NCI-H2029 treated with DMSO at 0.1 percent for 48 hours (cell line): Measurements from ENCODE around the gene EIF5A.

Experiments
- DNase-seq: peaks from one replicate; lab custom pipeline; 2025; lab: John Stamatoyannopoulos, UW

Gene EIF5A

GRCh38 chr17:7313088-7313889, 5.9 kb downstream of the EIF5A start:
- DNase-seq: no peak

- no peak for DNase-seq
These were observed 6.7 kb downstream of the EIF5A start for GRCh38 chr17:7313890-7314718.

- DNase-seq: peak; percentile 23
These were observed 7.5 kb downstream of the EIF5A start, which contains the start of gene GPS2 for GRCh38 chr17:7314719-7315569. GPS2 (minus strand) TSS chr17:7315360; CDS start chr17:7315052, 308 bp downstream.

- no peak for DNase-seq
These were observed 8.3 kb downstream of the EIF5A start for GRCh38 chr17:7315570-7316235.

- DNase-seq: no peak
These were observed 9.9 kb downstream of the EIF5A start for GRCh38 chr17:7317161-7317803.

GRCh38 chr17:7318121-7318860, 10.9 kb downstream of the EIF5A start:
- no peak for DNase-seq

- DNase-seq: no peak
These were observed 14.0 kb downstream of the EIF5A start for GRCh38 chr17:7321466-7321865.

- no peak for DNase-seq
These were observed 15.2 kb downstream of the EIF5A start for GRCh38 chr17:7322520-7323194.

- no peak for DNase-seq
These were observed 16.5 kb downstream of the EIF5A start for GRCh38 chr17:7323731-7324437.

- no peak for DNase-seq
These were observed 17.0 kb downstream of the EIF5A start for GRCh38 chr17:7324438-7324779.

- no peak for DNase-seq
These were observed 17.7 kb downstream of the EIF5A start for GRCh38 chr17:7325031-7325528.

- DNase-seq: no peak
These were observed 18.8 kb downstream of the EIF5A start for GRCh38 chr17:7326186-7326585.

GRCh38 chr17:7327056-7327455, 19.6 kb downstream of the EIF5A start:
- DNase-seq: no peak

- no peak for DNase-seq
These were observed 20.1 kb downstream of the EIF5A start for GRCh38 chr17:7327501-7327900.

- no peak for DNase-seq
These were observed 20.6 kb downstream of the EIF5A start for GRCh38 chr17:7328009-7328408.

- DNase-seq: no peak
These were observed 21.5 kb downstream of the EIF5A start, which contains the start of gene NEURL4 for GRCh38 chr17:7328840-7329373. NEURL4 (minus strand) TSS chr17:7329335; CDS start chr17:7329312, 23 bp downstream.

- peak; percentile 69 for DNase-seq
These were observed 22.1 kb downstream of the EIF5A start for GRCh38 chr17:7329374-7329996.

GRCh38 chr17:7329997-7330637, 22.7 kb downstream of the EIF5A start:
- peak; percentile 18 for DNase-seq
